ENCODE measurements around the gene SPAG9. TPM values are rescaled to one million over a fixed set of nuclear protein-coding genes. Genes with fewer than 3 reads are reported as not detected.
A peak's percentile ranks its signal among the peaks of the same experiment; 100 is the strongest.

SPAG9 gene
- 10 to 100 TPM; 52.4 to 58.0 TPM for total RNA-seq
- polyA plus RNA-seq, result 1 to 10 TPM; 2.1 to 3.9 (median 2.8) TPM
- total RNA-seq, result 79.5 to 158 (median 124) reads per million in 6 experiments

DNA sequence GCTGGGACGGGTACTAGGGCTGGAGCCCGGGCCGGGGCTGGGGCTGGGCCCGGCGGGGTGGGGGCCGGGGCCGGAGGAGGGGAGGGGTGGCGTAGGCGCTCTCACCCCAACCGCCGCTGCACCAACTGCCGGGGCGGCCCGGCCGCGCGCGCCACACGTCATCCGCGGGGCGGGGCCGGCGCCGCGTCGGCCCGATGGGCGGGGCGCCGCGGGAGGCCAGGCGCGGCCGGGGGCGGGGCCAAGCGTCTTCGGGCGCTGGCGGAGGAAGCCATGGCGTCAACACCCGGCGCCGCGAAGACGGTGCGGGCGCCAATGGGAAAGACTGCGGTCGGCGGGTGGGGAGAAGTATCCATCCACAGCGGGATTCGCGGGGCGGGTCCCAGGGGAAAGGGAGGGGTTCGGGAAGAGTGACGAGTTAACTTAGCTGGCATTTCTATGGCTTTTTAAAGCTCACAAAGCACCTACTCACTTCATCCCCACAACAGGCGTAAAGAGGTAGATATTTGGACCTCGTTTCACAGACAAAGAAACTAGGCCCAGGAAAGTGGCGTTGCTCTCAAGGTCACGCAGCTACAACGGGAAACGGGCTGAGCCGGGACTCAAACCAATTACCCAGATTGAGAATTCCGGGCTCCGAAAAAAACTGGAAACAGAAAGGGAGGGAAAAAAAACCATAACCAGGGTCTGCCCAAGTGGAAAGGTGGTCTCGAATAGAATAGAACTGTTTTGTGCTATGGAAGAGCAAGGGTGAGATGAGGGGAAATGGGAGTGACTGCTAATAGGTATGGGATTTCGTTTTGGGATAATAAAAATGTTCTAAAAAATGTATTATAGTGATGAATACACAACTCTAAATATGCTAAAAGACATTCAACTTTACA is at the start of gene SPAG9:
SPAG9 (minus strand) TSS at position 130 of the 881 bp plus-strand sequence. CDS start 212 bp downstream, outside the sequence.
- Mint-ChIP-seq H3K4me1 (peaks cover 18 to 54% (median 49%) of the 10 kb centered on the region in 4 donors), H3K36me3 (peaks cover 0 to under 1% (median 0%) of the 10 kb centered on the region in 3 donors), H3K9me3 (no peaks in the 10 kb centered on the region), H3K27ac (peak within 1 kb of the TSS; percentile 94 to 100 (median 99)), H3K27me3 (no peaks in the 10 kb centered on the region), H3K4me3 (peak within 1 kb of the TSS; percentile 92 to 99 (median 96))
- POLR2A ChIA-PET, result interaction anchor here (0.6 to 2.8 kb wide), 13 partner anchors 14 to 411 kb away, joined by 3 to 37 read pairs (median 3); partner anchors contain the start of genes NME1, NME2 and TOB1
- DNase-seq (peak; percentile 82 to 95 (median 90)), ATAC-seq (peak; percentile 77 to 83)

GRCh38 chr17:51169340-51169739 is 48.7 kb upstream of the SPAG9 start:
- Mint-ChIP-seq H3K27ac (peak overlapping the region in 5 of 10 donors; percentile 2 to 63 (median 20)), H3K4me1 (peaks cover 11 to 36% (median 23%) of the 10 kb centered on the region in 4 donors), H3K4me3 (peak overlapping the region in 2 of 10 donors; percentile 43 to 74), H3K36me3 (peaks cover 0 to 47% (median 0%) of the 10 kb centered on the region in 3 donors), H3K27me3 (no peaks in the 10 kb centered on the region), H3K9me3 (no peaks in the 10 kb centered on the region)
- no peak for ATAC-seq
- DNase-seq, result no peak
- POLR2A ChIA-PET, result interaction anchor here (0.5 to 0.8 kb wide), 2 partner anchors 12 to 95 kb away, joined by 3 to 4 read pairs; no protein-coding TSS in a partner anchor

DNA sequence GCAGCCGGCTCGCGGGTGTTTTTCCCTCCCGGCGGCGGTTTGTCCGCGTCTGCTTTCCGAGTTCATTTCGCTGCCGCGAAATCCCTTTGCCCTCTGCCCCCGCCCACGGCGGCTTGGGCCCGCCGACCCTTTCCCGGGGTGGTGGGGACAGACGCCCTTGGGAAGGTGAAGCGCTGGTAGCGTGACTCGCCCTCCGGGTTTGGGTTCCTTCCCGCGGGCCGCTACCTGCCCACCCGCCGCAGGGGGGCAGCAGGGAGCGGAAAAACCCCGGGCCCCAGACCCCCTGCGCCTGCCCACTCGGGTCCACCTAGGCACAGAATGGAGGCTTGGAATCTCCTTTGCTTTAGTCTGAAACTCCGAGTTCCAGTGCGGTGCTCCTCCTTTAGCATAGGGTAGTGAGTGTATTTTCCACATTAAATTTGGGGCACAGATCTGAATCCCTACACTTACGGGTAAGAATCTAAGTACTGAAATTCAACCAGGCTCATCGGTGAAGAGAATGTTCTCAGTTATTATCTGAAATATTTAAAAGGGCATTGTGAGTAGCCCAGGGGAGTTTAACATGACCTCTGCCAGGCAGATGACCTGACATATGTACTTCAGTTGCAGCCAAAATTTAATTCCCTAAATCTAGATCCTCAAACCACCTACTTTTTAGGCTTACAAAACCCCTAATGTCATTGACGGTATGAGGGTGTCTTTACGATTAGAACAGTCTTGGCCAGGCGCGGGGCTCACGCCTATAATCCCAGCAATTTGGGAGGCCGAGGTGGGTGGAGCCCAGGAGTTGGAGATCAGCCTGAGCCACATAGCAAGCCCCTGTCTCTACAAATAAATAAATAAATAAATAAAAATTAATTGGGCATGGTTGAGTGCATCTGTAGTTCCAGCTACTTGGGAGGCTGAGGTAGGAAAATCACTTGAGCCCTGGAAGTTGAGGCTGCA is 46.6 kb upstream of the SPAG9 start:
- H3K9me3 Mint-ChIP-seq, result no peaks in the 10 kb centered on the region
- DNase-seq, result peak; percentile 29 to 73 (median 64)
- no peaks in the 10 kb centered on the region for H3K27me3 Mint-ChIP-seq
- peaks cover 0 to 44% (median 0%) of the 10 kb centered on the region in 3 donors for H3K36me3 Mint-ChIP-seq
- ATAC-seq, result peak; percentile 67 to 76
- H3K4me1 Mint-ChIP-seq, result peaks cover 11 to 36% (median 23%) of the 10 kb centered on the region in 4 donors
- H3K27ac Mint-ChIP-seq, result peak overlapping the region in 9 of 10 donors; percentile 59 to 88 (median 71)
- peak overlapping the region; percentile 77 to 87 (median 83) for H3K4me3 Mint-ChIP-seq
- POLR2A ChIA-PET, result interaction anchor here (1.0 to 2.1 kb wide), 5 partner anchors 11 to 300 kb away, joined by 3 to 18 read pairs (median 5); partner anchors contain the start of genes NME1, SPAG9 and TOB1

DNA sequence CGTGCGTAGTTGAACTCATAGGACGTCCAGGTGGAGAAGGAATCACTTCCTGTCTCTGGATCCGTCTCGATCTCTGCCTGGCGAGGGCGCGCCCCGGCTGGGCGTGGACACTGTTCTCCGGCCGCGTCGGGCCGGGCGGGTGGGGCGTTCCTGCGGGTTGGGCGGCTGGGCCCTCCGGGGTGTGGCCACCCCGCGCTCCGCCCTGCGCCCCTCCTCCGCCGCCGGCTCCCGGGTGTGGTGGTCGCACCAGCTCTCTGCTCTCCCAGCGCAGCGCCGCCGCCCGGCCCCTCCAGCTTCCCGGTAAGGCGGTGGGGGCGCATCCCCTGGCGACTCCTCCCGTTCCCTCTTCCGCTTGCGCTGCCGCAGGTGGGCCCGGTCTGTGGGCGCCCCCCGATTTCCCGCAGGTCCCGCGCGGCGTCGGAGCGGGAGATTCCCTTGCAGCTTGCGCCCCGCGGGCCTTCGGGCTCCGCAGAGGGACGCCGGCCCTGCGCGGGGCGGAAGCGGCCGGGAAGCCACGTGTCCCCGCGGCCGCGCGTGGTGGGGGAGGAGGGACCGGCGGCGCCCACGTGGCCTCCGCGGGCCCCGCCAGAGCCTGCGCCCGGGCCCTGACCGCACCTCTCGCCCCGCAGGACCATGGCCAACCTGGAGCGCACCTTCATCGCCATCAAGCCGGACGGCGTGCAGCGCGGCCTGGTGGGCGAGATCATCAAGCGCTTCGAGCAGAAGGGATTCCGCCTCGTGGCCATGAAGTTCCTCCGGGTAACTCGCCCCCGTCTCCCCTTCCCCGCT is 45.7 kb upstream of the SPAG9 start, which contains the start of gene NME2:
NME2 (plus strand) TSS at position 214 of the 789 bp plus-strand sequence; CDS start at position 634, 420 bp downstream.
- peak; percentile 72 to 79 for ATAC-seq
- H3K27ac Mint-ChIP-seq, result peak within 1 kb of the TSS; percentile 92 to 98 (median 96)
- peak; percentile 15 to 75 (median 55) for DNase-seq
- no peaks in the 10 kb centered on the region for H3K27me3 Mint-ChIP-seq
- H3K4me3 Mint-ChIP-seq, result peak within 1 kb of the TSS; percentile 82 to 99 (median 94)
- no peaks in the 10 kb centered on the region for H3K9me3 Mint-ChIP-seq
- POLR2A ChIA-PET, result interaction anchor here (1.0 to 2.1 kb wide), 5 partner anchors 10 to 300 kb away, joined by 3 to 18 read pairs (median 7); partner anchors contain the start of genes NME1, SPAG9 and TOB1
- peaks cover 11 to 36% (median 23%) of the 10 kb centered on the region in 4 donors for H3K4me1 Mint-ChIP-seq
- peaks cover 0 to 46% (median 5%) of the 10 kb centered on the region in 3 donors for H3K36me3 Mint-ChIP-seq

DNA sequence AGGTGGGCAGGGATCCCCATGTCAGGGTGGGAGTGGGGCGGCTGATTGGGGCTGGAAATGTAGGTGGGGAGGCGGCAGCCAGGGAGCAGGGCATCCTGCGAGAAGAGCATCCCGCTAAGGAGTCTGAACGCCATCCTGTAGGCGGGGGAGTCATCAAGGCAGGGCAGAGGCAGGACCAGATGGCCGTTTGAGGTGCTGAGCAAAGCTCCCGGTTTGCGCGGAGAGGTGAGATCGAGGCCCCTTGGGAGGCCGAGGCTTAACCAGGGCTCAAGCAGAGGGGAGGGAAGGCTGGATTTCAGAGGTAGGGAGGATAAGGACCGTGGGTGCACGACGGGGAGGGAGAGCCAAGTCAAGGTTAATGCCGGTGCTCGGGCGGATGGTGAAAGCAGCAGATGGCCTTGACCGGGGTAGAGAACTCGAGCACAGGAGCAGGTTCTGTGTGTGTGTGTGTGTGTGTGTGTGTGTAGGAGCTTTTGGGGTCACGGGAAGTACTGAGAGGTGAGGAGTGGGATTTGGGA is 45.1 kb upstream of the SPAG9 start:
- Mint-ChIP-seq H3K27ac (peak overlapping the region; percentile 92 to 98 (median 96)), H3K4me3 (peak overlapping the region; percentile 82 to 99 (median 94)), H3K9me3 (no peaks in the 10 kb centered on the region), H3K36me3 (peaks cover 0 to 46% (median 8%) of the 10 kb centered on the region in 3 donors), H3K4me1 (peaks cover 10 to 33% (median 23%) of the 10 kb centered on the region in 4 donors), H3K27me3 (no peaks in the 10 kb centered on the region)
- POLR2A ChIA-PET, result interaction anchor here (1.0 to 2.1 kb wide), 5 partner anchors 10 to 299 kb away, joined by 3 to 18 read pairs (median 7); partner anchors contain the start of genes NME1, SPAG9 and TOB1
- peak; percentile 25 to 42 for ATAC-seq
- DNase-seq, result peak in 5 of 10 donors; percentile 3 to 49 (median 19)

DNA sequence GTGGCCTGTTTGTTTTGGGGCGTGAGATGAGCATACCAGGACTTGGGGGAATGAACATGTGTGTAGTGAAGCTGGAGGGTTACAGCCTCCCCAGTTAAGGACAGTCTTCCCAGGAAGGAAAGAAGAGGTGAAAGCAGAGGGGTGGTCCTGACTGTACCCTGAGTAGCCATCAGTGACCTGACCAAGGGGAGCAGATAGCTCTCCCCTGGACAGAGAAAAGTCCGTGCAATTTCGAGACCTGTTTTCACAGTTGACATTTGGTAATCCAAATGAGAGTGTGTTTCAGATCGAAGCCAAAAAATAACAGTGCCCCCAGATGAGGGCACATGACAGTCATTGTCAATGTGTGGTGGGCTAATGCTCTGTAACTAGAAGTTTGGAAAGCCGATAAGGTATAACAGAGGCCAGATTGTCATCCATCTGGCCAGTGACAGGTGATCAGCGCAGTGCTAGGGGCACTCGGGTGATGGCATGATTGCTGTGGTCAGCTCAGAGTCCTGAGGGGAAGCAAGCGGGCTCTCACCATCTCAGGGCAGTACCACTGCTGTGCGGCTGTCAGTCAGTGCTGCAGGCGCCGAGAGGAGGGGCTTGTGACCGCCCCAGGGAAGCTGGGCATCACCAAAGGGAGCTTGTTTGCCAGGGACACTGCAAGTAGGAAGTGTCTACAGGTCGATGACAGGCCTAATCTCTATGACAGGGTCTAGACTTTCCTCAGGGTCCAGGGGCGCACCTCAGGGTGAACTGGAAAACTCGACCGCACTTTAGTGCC is 44.4 kb upstream of the SPAG9 start:
- Mint-ChIP-seq H3K4me3 (peak overlapping the region; percentile 82 to 99 (median 94)), H3K4me1 (peaks cover 10 to 32% (median 23%) of the 10 kb centered on the region in 4 donors), H3K27ac (peak overlapping the region; percentile 92 to 98 (median 96)), H3K36me3 (peaks cover 0 to 45% (median 9%) of the 10 kb centered on the region in 3 donors), H3K9me3 (no peaks in the 10 kb centered on the region), H3K27me3 (no peaks in the 10 kb centered on the region)
- DNase-seq (no peak), ATAC-seq (no peak)
- POLR2A ChIA-PET, result interaction anchor here (1.4 to 2.1 kb wide), 3 partner anchors 10 to 298 kb away, joined by 7 to 18 read pairs (median 12); partner anchors contain the start of genes NME1 and TOB1

- no peak overlapping the region for H3K27ac Mint-ChIP-seq
- DNase-seq, result no peak
- POLR2A ChIA-PET, result interaction anchor here (2.8 kb wide), 1 partner anchor 8 kb away, joined by 16 read pairs; the partner anchor contains the start of gene NME1
- H3K36me3 Mint-ChIP-seq, result peaks cover 0 to 51% (median 12%) of the 10 kb centered on the region in 3 donors
- H3K9me3 Mint-ChIP-seq, result no peaks in the 10 kb centered on the region
- no peak for ATAC-seq
- H3K4me1 Mint-ChIP-seq, result peaks cover 7 to 21% (median 13%) of the 10 kb centered on the region in 4 donors
- H3K4me3 Mint-ChIP-seq, result no peak overlapping the region
- no peaks in the 10 kb centered on the region for H3K27me3 Mint-ChIP-seq
These were observed 40.9 kb upstream of the SPAG9 start for GRCh38 chr17:51161541-51161940.

GRCh38 chr17:51159604-51160003 is 38.9 kb upstream of the SPAG9 start:
- Mint-ChIP-seq H3K36me3 (peaks cover 0 to 60% (median 12%) of the 10 kb centered on the region in 3 donors), H3K9me3 (no peaks in the 10 kb centered on the region), H3K27ac (peak overlapping the region in 2 of 10 donors; percentile 27), H3K4me1 (peaks cover 0 to 12% (median 5%) of the 10 kb centered on the region in 4 donors), H3K27me3 (no peaks in the 10 kb centered on the region), H3K4me3 (no peak overlapping the region)
- POLR2A ChIA-PET, result no interaction called here
- no peak for ATAC-seq
- no peak for DNase-seq

DNA sequence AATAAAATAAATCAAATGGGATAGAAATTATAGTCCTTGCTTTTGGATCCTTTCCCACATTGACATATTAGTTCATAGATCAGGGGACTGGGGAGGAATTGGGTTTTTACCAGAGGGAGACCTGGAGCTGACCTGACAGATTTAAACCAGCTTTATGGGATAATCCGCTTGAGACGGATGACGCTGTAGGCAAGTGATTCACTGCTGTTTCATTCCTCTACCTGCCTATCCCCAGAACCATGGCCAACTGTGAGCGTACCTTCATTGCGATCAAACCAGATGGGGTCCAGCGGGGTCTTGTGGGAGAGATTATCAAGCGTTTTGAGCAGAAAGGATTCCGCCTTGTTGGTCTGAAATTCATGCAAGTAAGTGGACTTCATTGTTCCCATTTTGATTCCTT is 34.7 kb upstream of the SPAG9 start:
- Mint-ChIP-seq H3K27ac (no peak overlapping the region), H3K27me3 (no peaks in the 10 kb centered on the region), H3K4me1 (peaks cover 0 to 12% (median 5%) of the 10 kb centered on the region in 4 donors), H3K9me3 (no peaks in the 10 kb centered on the region), H3K36me3 (peaks cover 0 to 39% (median 3%) of the 10 kb centered on the region in 3 donors), H3K4me3 (peak overlapping the region in 1 of 10 donors; percentile 36)
- DNase-seq (no peak), ATAC-seq (no peak)
- POLR2A ChIA-PET, result interaction anchor here (1.0 to 3.0 kb wide), 3 partner anchors 10 to 289 kb away, joined by 5 to 12 read pairs (median 11); partner anchors contain the start of genes NME2 and TOB1

DNA sequence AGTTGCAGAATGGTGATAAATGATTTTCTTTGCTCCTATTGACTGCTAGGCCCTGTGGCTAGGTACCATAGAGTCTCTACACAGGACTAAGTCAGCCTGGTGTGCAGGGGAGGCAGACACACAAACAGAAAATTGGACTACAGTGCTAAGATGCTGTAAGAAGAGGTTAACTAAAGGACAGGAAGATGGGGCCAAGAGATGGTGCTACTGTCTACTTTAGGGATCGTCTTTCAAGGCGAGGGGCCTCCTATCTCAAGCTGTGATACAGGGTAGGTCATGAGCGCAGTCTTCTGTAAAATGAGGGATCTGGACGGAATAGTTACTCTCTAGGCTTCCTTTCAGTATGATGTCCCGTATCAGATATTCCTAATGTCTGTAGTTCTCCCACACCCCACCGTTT is 33.5 kb upstream of the SPAG9 start:
- no peak for ATAC-seq

More for the DNA sequence above, 33.5 kb upstream of the SPAG9 start:
- H3K9me3 Mint-ChIP-seq, result no peaks in the 10 kb centered on the region
- POLR2A ChIA-PET, result interaction anchor here (0.6 to 3.0 kb wide), 7 partner anchors 9 to 288 kb away, joined by 3 to 34 read pairs (median 12); partner anchors contain the start of genes MBTD1, NME2, TOB1 and UTP18
- no peak for DNase-seq
- no peaks in the 10 kb centered on the region for H3K27me3 Mint-ChIP-seq
- no peak overlapping the region for H3K27ac Mint-ChIP-seq
- peaks cover 0 to 30% (median 3%) of the 10 kb centered on the region in 3 donors for H3K36me3 Mint-ChIP-seq
- no peak overlapping the region for H3K4me3 Mint-ChIP-seq
- H3K4me1 Mint-ChIP-seq, result peaks cover 0 to 12% (median 5%) of the 10 kb centered on the region in 4 donors

All from naive thymus-derived CD8-positive, alpha-beta T cell (primary cell).